NCI-H2227 (cell line): ENCODE data around the gene ADGRL3.

Source experiments
- DNase-seq: peaks from one replicate; lab custom pipeline; 2025; ENCODE audit not compliant: unreplicated experiment; lab: John Stamatoyannopoulos, UW

Gene ADGRL3

GRCh38 chr4:61200187-61200915, at the start of gene ADGRL3:
TSS of gene ADGRL3 (plus strand) at chr4:61200326.
- peak; percentile 72 for DNase-seq

- no peak for DNase-seq
Observed at GRCh38 chr4:61152433-61152832, 47.7 kb upstream of the ADGRL3 start.

- no peak for DNase-seq
Observed at GRCh38 chr4:61160478-61160877, 39.6 kb upstream of the ADGRL3 start.

- no peak for DNase-seq
Observed at GRCh38 chr4:61162116-61162515, 38.0 kb upstream of the ADGRL3 start.

- DNase-seq, result no peak
Observed at GRCh38 chr4:61173799-61174198, 26.3 kb upstream of the ADGRL3 start.

- DNase-seq, result no peak
Observed at GRCh38 chr4:61175495-61175894, 24.6 kb upstream of the ADGRL3 start.

- DNase-seq, result no peak
Observed at GRCh38 chr4:61177367-61177766, 22.8 kb upstream of the ADGRL3 start.

GRCh38 chr4:61180405-61180804, 19.7 kb upstream of the ADGRL3 start:
- DNase-seq, result no peak

- no peak for DNase-seq
Observed at GRCh38 chr4:61182915-61183314, 17.2 kb upstream of the ADGRL3 start.

GRCh38 chr4:61185288-61185687, 14.8 kb upstream of the ADGRL3 start:
- DNase-seq, result no peak

- DNase-seq, result no peak
Observed at GRCh38 chr4:61192392-61192791, 7.7 kb upstream of the ADGRL3 start.

GRCh38 chr4:61193863-61194262, 6.3 kb upstream of the ADGRL3 start:
- DNase-seq, result no peak

- DNase-seq, result no peak
Observed at GRCh38 chr4:61194571-61194970, 5.6 kb upstream of the ADGRL3 start.

GRCh38 chr4:61195101-61195500, 5.0 kb upstream of the ADGRL3 start:
- DNase-seq, result no peak

- no peak for DNase-seq
Observed at GRCh38 chr4:61198686-61199085, 1.4 kb upstream of the ADGRL3 start.

GRCh38 chr4:61199873-61200186, 296 bp upstream of the ADGRL3 start:
- no peak for DNase-seq

- peak; percentile 26 for DNase-seq
Observed at GRCh38 chr4:61200916-61201526, 895 bp downstream of the ADGRL3 start.

GRCh38 chr4:61201561-61201960, 1.4 kb downstream of the ADGRL3 start:
- no peak for DNase-seq

GRCh38 chr4:61201961-61202637, 2.0 kb downstream of the ADGRL3 start:
- no peak for DNase-seq

- no peak for DNase-seq
Observed at GRCh38 chr4:61202638-61203435, 2.7 kb downstream of the ADGRL3 start.

- DNase-seq, result no peak
Observed at GRCh38 chr4:61203436-61203790, 3.3 kb downstream of the ADGRL3 start.
